Neutrophil (primary cell): ENCODE measurements around the gene SNTG2.
"Not testable (repeated sequence)": the region's sequence is repeated elsewhere in the genome, so short reads cannot be mapped to it uniquely, and the experiment has no call there.

ENCODE experiments used
- H3K27ac ChIP-seq: fragments of 200-600 bp; sonication (generic); 2 replicates; pipeline ENCODE4 v1.5.1; 2016; ENCODE audit warnings: mild to moderate bottlenecking, moderate library complexity
- H3K27me3 ChIP-seq: fragments of 200-600 bp; sonication (generic); 2 replicates; pipeline ENCODE4 v1.6.0; 2016; ENCODE audit warnings: mild to moderate bottlenecking
- H3K36me3 ChIP-seq: fragments of 200-600 bp; sonication (generic); 2 replicates; pipeline ENCODE4 v1.5.1; 2017
- H3K4me1 ChIP-seq, 2 experiments: fragments of 200-600 bp in 1 of 2; sonication (generic) in 1 of 2; 1 replicate in 1 of 2; 2 replicates in 1 of 2; pipeline versions ENCODE4 v1.5.1 to v1.6.1; 2013 to 2016; ENCODE audit warnings: low read depth in 1 of 2, low read length in 1 of 2, mild to moderate bottlenecking in 1 of 2, moderate library complexity in 1 of 2; ENCODE audit not compliant: control insufficient read depth in 1 of 2, insufficient read depth in 1 of 2
- H3K4me3 ChIP-seq, 2 experiments: fragments of 200-600 bp in 1 of 2; sonication (generic) in 1 of 2; 1 replicate in 1 of 2; 2 replicates in 1 of 2; pipeline ENCODE4 v1.5.1; 2013 to 2016; ENCODE audit warnings: low read depth in 1 of 2, low read length in 1 of 2, mild to moderate bottlenecking in 1 of 2, moderate library complexity in 1 of 2
- H3K9me3 ChIP-seq: fragments of 200-600 bp; sonication (generic); 2 replicates; pipeline ENCODE4 v1.5.1; 2016
- TF ChIP-seq, protein P1 (sequence below): fragments of 200-600 bp; sonication (generic); IDR thresholded peaks from 2 replicates; pipeline ENCODE4 v1.5.1; 2016; ENCODE audit warnings: antibody characterized with exemption

SNTG2 gene

GRCh38 chr2:1377473-1377872, 426.8 kb downstream of the SNTG2 start:
- H3K36me3 ChIP-seq = no peaks in the 10 kb centered on the region
- no peaks in the 10 kb centered on the region for H3K4me1 ChIP-seq
- no peaks in the 10 kb centered on the region for H3K27me3 ChIP-seq
- H3K9me3 ChIP-seq = no peaks in the 10 kb centered on the region
- no peak overlapping the region for H3K4me3 ChIP-seq
- no peak overlapping the region for H3K27ac ChIP-seq
- TF ChIP-seq, protein P1, sequence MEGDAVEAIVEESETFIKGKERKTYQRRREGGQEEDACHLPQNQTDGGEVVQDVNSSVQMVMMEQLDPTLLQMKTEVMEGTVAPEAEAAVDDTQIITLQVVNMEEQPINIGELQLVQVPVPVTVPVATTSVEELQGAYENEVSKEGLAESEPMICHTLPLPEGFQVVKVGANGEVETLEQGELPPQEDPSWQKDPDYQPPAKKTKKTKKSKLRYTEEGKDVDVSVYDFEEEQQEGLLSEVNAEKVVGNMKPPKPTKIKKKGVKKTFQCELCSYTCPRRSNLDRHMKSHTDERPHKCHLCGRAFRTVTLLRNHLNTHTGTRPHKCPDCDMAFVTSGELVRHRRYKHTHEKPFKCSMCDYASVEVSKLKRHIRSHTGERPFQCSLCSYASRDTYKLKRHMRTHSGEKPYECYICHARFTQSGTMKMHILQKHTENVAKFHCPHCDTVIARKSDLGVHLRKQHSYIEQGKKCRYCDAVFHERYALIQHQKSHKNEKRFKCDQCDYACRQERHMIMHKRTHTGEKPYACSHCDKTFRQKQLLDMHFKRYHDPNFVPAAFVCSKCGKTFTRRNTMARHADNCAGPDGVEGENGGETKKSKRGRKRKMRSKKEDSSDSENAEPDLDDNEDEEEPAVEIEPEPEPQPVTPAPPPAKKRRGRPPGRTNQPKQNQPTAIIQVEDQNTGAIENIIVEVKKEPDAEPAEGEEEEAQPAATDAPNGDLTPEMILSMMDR = no peak

DNA sequence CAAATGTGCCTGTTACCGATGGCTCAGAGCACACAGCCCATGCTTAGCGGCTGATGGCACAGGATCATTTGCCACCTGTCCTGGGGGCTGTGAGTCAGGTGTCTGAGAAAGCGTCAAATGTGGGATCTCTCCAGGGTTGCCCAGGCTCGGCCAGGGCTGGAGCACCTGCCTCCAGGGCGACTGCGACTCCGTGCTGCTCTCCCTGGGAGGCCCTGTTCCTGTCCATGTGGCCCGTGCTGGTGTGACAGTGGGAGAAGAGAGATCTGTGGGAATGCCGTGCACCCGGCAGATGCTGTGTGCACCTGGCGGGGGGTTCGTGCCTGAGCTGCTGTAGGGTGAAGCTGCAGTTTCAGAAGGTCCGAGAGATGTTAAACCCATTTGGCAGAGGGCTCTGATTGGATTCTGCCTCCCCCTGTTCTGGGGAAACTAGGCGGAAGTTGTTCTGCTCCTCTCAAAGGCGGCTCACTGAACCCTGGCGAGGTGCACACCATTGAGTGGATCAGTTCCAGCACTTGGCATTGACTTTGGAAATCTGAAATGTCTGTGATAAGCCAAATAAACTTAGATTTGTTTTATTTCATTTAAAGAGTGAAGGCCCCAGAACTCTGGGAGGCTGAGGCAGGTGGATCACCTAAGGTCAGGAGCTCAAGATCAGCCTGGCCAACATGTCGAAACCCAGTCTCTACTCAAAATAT, 428.0 kb downstream of the SNTG2 start:
- Histone ChIP-seq H3K36me3 (no peaks in the 10 kb centered on the region), H3K4me1 (no peaks in the 10 kb centered on the region), H3K4me3 (no peak overlapping the region), H3K9me3 (no peaks in the 10 kb centered on the region), H3K27me3 (no peaks in the 10 kb centered on the region), H3K27ac (no peak overlapping the region)
- TF ChIP-seq, protein P1 = no peak

GRCh38 chr2:1381644-1382043, 431.0 kb downstream of the SNTG2 start:
- H3K4me3 ChIP-seq = no peak overlapping the region
- no peaks in the 10 kb centered on the region for H3K27me3 ChIP-seq
- TF ChIP-seq, protein P1 = no peak
- H3K4me1 ChIP-seq = no peaks in the 10 kb centered on the region
- no peaks in the 10 kb centered on the region for H3K36me3 ChIP-seq
- no peak overlapping the region for H3K27ac ChIP-seq
- no peaks in the 10 kb centered on the region for H3K9me3 ChIP-seq

DNA sequence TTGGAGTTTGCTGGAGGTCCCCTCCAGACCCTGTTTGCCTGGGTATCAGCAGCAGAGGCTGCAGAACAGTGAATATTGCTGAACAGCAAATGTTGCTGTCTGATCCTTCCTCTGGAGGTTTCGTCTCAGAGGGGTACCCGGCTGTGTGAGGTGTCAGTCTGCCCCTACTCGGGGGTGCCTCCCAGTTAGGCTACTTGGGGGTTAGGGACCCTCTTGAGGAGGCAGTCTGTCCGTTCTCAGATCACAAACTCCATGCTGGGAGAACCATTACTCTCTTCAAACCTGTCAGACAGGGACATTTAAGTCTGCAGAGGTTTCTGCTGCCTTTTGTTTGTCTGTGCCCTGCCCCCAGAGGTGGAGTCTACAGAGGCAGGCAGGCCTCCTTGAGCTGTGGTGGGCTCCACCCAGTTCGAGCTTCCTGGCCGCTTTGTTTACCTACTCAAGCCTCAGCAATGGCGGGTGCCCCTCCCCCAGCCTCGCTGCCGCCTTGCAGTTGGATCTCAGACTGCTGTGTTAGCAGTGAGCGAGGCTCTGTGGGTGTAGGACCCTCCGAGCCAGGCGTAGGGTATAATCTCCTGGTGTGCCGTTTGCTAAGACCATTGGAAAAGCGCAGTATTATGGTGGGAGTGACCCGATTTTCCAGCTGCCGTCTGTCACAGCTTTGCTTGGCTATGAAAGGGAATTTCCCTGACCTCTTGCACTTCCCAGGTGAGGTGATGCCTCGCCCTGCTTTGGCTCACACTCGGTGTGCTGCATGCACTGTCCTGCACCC, 437.5 kb downstream of the SNTG2 start:
- not testable (repeated sequence) for H3K4me3 ChIP-seq, H3K27me3 ChIP-seq, H3K36me3 ChIP-seq, H3K4me1 ChIP-seq, H3K9me3 ChIP-seq, H3K27ac ChIP-seq

- H3K9me3 ChIP-seq, H3K27ac ChIP-seq, H3K27me3 ChIP-seq, H3K4me1 ChIP-seq, H3K36me3 ChIP-seq, H3K4me3 ChIP-seq: not testable (repeated sequence)
These were observed 439.5 kb downstream of the SNTG2 start for GRCh38 chr2:1390118-1390517.

- H3K27me3 ChIP-seq = no peaks in the 10 kb centered on the region
- H3K9me3 ChIP-seq = no peaks in the 10 kb centered on the region
- no peak overlapping the region for H3K4me3 ChIP-seq
- TF ChIP-seq, protein P1 = no peak
- no peaks in the 10 kb centered on the region for H3K4me1 ChIP-seq
- H3K36me3 ChIP-seq = no peaks in the 10 kb centered on the region
- no peak overlapping the region for H3K27ac ChIP-seq
These were observed 442.7 kb downstream of the SNTG2 start for GRCh38 chr2:1393321-1393720.
